Cardiac fibroblast (primary cell): ENCODE results near the gene UBE4B.

Experiments
- DNase-seq, 2 donors: peaks; one replicate each; pipeline versions ENCODE4 v3.0.0 to v3.0.0-alpha.2; 2010; ENCODE audit warnings: low read depth in 2 of 2
- H3K4me3 ChIP-seq, 2 donors: replicated peaks in 1 of 2; 1 replicate in 1 of 2; 2 replicates in 1 of 2; pipeline ENCODE4 v1.5.1; 2011; ENCODE audit warnings: low read depth in 2 of 2, low read length in 2 of 2, mild to moderate bottlenecking in 2 of 2, moderate library complexity in 1 of 2
- TF ChIP-seq, protein P1 (sequence below): IDR thresholded peaks from one replicate; pipeline ENCODE4 v1.5.1; 2011; ENCODE audit warnings: low read depth, mild to moderate bottlenecking, low read length, inconsistent platforms

The UBE4B gene

DNA sequence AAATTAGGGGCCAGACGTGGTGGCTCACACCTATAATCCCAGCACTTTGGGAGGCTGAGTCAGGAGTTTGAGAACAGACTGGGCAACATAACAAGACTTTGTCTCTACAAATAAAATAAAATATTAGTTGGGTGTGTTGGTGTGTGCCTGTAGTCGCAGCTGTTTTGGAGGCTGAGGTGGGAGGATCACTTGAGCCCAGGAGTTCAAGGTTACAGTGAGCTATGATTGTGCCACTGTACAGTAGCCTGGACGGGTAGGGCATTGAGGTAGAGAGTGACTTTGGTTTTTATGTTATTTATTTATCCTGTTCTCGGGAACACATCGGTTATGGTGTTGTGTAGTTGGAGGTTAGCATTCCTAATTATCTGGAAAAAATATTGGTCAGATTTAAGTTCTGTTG, 197.1 kb downstream of the UBE4B start:
- TF ChIP-seq, protein P1, sequence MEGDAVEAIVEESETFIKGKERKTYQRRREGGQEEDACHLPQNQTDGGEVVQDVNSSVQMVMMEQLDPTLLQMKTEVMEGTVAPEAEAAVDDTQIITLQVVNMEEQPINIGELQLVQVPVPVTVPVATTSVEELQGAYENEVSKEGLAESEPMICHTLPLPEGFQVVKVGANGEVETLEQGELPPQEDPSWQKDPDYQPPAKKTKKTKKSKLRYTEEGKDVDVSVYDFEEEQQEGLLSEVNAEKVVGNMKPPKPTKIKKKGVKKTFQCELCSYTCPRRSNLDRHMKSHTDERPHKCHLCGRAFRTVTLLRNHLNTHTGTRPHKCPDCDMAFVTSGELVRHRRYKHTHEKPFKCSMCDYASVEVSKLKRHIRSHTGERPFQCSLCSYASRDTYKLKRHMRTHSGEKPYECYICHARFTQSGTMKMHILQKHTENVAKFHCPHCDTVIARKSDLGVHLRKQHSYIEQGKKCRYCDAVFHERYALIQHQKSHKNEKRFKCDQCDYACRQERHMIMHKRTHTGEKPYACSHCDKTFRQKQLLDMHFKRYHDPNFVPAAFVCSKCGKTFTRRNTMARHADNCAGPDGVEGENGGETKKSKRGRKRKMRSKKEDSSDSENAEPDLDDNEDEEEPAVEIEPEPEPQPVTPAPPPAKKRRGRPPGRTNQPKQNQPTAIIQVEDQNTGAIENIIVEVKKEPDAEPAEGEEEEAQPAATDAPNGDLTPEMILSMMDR, result no peak
- no peak for DNase-seq
- no peak overlapping the region for H3K4me3 ChIP-seq
